Caco-2 (cell line): ENCODE results near the gene ANKRD13D. TPM values are rescaled to one million over a fixed set of nuclear protein-coding genes. Genes with fewer than 3 reads are reported as not detected.
A peak's percentile ranks its signal among the peaks of the same experiment; 100 is the strongest.

ENCODE experiments used
- BruUV-seq: library from RNA; stranded (reverse); fragments of 400-500 nt; replicated peaks from 2 replicates; lab custom pipeline; 2021; lab: Mats Ljungman, UMichigan
- CTCF ChIA-PET: fragments of 300-600 bp; sonication (Branson Sonifier 250); formaldehyde crosslinking; loops from one replicate; lab custom pipeline; 2022; ENCODE audit warnings: antibody characterized with exemption; lab: Charles Lee
- POLR2A ChIA-PET: fragments of 300-600 bp; sonication (Branson Sonifier 250); formaldehyde crosslinking; loops from one replicate; lab custom pipeline; 2022; ENCODE audit warnings: antibody characterized with exemption; lab: Charles Lee
- DNase-seq, 2 experiments: peaks; one replicate each; pipeline versions ENCODE4 v3.0.0 to v3.0.0-alpha.2; 2020 to 2022
- H3K27me3 ChIP-seq: replicated peaks from 2 replicates; pipeline ENCODE4 v1.6.0; 2011; ENCODE audit warnings: low read length; ENCODE audit not compliant: control insufficient read depth, insufficient read depth
- H3K36me3 ChIP-seq: 2 replicates; pipeline ENCODE4 v1.5.1; 2011; ENCODE audit warnings: low read length; ENCODE audit not compliant: control insufficient read depth, insufficient read depth
- H3K4me1 ChIP-seq: fragments of 250-450 bp; sonication (Bioruptor Pico); 2 replicates; pipeline ENCODE4 v1.5.1; 2020; ENCODE audit warnings: mild to moderate bottlenecking
- H3K4me3 ChIP-seq: 2 replicates; pipeline ENCODE4 v1.5.1; 2011; ENCODE audit warnings: low read depth, mild to moderate bottlenecking, control low read depth, low read length
- H3K9me3 ChIP-seq: fragments of 250-450 bp; sonication (Bioruptor Pico); 2 replicates; pipeline ENCODE4 v1.5.1; 2020; ENCODE audit warnings: mild to moderate bottlenecking, moderate library complexity
- H3K27ac Mint-ChIP-seq: one replicate; pipeline ENCODE4 v1.8.0; 2022; ENCODE audit warnings: mixed read lengths; ENCODE audit not compliant: unreplicated experiment
- H3K27me3 Mint-ChIP-seq: one replicate; pipeline ENCODE4 v1.8.0; 2022; ENCODE audit warnings: mixed read lengths; ENCODE audit not compliant: insufficient read depth, unreplicated experiment
- H3K36me3 Mint-ChIP-seq: one replicate; pipeline ENCODE4 v1.8.0; 2022; ENCODE audit warnings: mild to moderate bottlenecking, mixed read lengths; ENCODE audit not compliant: insufficient read depth, unreplicated experiment
- H3K4me1 Mint-ChIP-seq: one replicate; pipeline ENCODE4 v1.8.0; 2022; ENCODE audit warnings: low read depth, mixed read lengths; ENCODE audit not compliant: unreplicated experiment
- H3K4me3 Mint-ChIP-seq: one replicate; pipeline ENCODE4 v1.8.0; 2022; ENCODE audit warnings: mild to moderate bottlenecking, moderate library complexity, mixed read lengths; ENCODE audit not compliant: unreplicated experiment
- H3K9me3 Mint-ChIP-seq: one replicate; pipeline ENCODE4 v1.8.0; 2022; ENCODE audit warnings: mixed read lengths; ENCODE audit not compliant: unreplicated experiment
- intact Hi-C: fragments of 100-400 bp; cut with micrococcal nuclease; formaldehyde crosslinking; loops from one replicate; pipeline ENCODE4 v1.10.0; 2022; ENCODE audit not compliant: unreplicated experiment
- total RNA-seq: library from RNA; stranded (reverse); gene quantifications from 2 replicates; pipeline ENCODE4 v1.2.3, GENCODE V29; 2022
- TF ChIP-seq, protein P1 (sequence below), 2 experiments: fragments of 200-600 bp in 1 of 2; IDR thresholded peaks; 1 replicate in 1 of 2; 2 replicates in 1 of 2; pipeline versions ENCODE4 v1.5.1 to v1.8.0; 2011 to 2022; ENCODE audit warnings: antibody characterized with exemption in 1 of 2, control low read depth in 1 of 2, inconsistent platforms in 1 of 2, low read depth in 1 of 2, low read length in 1 of 2, mild to moderate bottlenecking in 1 of 2, moderate library complexity in 1 of 2; ENCODE audit not compliant: insufficient read depth in 1 of 2, severe bottlenecking in 1 of 2, unreplicated experiment in 1 of 2

ANKRD13D gene
- total RNA-seq, 1 experiment from 2014 or later = 88.6 TPM

DNA sequence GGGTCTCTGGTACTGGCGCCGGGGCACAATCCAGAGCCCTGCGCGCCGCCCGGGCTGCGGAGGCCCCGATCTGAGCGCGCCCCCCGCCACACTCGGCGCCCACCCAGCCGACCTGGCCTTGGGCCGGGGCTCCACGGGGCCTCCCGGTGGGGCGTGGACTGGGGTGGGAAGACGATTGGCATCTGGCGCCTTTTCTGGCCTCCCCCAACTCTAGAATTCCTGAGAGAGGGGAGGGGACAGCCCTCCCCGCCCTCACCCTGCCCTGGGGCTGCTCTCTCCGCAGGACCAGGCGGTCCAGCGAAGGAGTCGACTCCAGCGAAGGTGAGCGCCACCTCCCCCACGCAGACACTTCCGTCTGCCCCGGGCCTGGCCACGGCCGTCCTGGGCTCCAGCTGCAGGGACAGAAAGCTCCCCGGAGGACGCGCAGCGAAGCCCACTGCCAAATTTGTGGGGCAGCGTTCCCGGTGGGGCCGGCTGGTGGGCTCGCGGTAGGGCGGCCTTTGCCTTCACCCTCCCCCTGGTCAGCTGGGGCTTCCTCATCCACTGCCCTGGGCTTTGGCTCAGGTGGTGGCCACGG is 14.8 kb downstream of the ANKRD13D start:
- Histone ChIP-seq H3K9me3 (no peaks in the 10 kb centered on the region), H3K36me3 (peaks cover 7% of the 10 kb centered on the region), H3K4me3 (peak overlapping the region; percentile 93), H3K27me3 (no peaks in the 10 kb centered on the region), H3K4me1 (peaks cover 23% of the 10 kb centered on the region)
- peak; percentile 88 to 89 for DNase-seq
- ChIA-PET POLR2A (interaction anchor here (0.6 to 1.6 kb wide), 13 partner anchors 9 to 1787 kb away, joined by 3 to 28 read pairs (median 4); partner anchors contain the start of genes ANKRD13D, PPP1CA and RAD9A), CTCF (interaction anchor here (0.6 to 2.4 kb wide), 12 partner anchors 13 to 185 kb away, joined by 3 to 42 read pairs (median 4); partner anchors contain the start of genes ANKRD13D, GRK2, KDM2A and RAD9A)
- TF ChIP-seq, protein P1, sequence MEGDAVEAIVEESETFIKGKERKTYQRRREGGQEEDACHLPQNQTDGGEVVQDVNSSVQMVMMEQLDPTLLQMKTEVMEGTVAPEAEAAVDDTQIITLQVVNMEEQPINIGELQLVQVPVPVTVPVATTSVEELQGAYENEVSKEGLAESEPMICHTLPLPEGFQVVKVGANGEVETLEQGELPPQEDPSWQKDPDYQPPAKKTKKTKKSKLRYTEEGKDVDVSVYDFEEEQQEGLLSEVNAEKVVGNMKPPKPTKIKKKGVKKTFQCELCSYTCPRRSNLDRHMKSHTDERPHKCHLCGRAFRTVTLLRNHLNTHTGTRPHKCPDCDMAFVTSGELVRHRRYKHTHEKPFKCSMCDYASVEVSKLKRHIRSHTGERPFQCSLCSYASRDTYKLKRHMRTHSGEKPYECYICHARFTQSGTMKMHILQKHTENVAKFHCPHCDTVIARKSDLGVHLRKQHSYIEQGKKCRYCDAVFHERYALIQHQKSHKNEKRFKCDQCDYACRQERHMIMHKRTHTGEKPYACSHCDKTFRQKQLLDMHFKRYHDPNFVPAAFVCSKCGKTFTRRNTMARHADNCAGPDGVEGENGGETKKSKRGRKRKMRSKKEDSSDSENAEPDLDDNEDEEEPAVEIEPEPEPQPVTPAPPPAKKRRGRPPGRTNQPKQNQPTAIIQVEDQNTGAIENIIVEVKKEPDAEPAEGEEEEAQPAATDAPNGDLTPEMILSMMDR (IDR thresholded peaks at IDR 0.05; ENCODE audit: insufficient read depth in 1 of 2, low read depth in 1 of 2, low read length in 1 of 2, severe bottlenecking in 1 of 2, unreplicated experiment in 1 of 2) = no peak
- Mint-ChIP-seq H3K4me3 (peak overlapping the region; percentile 80), H3K27ac (peak overlapping the region; percentile 86), H3K9me3 (no peaks in the 10 kb centered on the region), H3K4me1 (peaks cover 6% of the 10 kb centered on the region), H3K36me3 (peaks cover 69% of the 10 kb centered on the region), H3K27me3 (no peaks in the 10 kb centered on the region)
- intact Hi-C loops = loop anchor here (1.0 kb wide), 1 partner anchor 15 kb away; the partner anchor contains the start of gene ANKRD13D
- BruUV-seq = no TSS peak

DNA sequence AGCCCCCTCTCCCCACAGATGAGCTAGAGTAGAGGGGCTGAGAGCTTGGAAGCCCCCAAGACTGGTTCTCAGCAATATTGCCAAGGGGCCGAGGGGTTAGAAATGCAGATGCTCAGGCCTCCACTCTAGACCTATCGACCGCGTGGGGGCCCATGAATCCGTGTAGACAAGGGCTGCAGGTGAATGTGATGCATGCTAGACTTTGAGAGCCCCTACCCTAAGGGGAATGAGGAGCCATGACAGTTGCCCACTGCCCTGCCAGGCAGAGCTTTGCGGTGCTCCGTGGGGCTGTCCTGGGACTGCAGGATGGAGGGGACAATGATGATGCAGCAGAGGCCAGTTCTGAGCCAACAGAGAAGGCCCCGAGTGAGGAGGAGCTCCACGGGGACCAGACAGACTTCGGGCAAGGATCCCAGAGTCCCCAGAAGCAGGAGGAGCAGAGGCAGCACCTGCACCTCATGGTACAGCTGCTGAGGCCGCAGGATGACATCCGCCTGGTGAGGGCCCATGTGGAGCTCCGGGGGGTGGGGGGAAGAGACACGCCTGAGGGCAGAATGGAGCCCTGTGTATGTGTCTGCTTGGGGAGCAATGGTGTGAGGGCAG is 15.5 kb downstream of the ANKRD13D start:
- peak overlapping the region; percentile 93 for H3K4me3 ChIP-seq
- TF ChIP-seq, protein P1 (IDR thresholded peaks at IDR 0.05; ENCODE audit: insufficient read depth in 1 of 2, low read depth in 1 of 2, low read length in 1 of 2, severe bottlenecking in 1 of 2, unreplicated experiment in 1 of 2) = no peak
- Mint-ChIP-seq H3K27me3 (no peaks in the 10 kb centered on the region), H3K36me3 (peaks cover 62% of the 10 kb centered on the region), H3K4me3 (peak overlapping the region; percentile 80), H3K9me3 (no peaks in the 10 kb centered on the region), H3K4me1 (peaks cover 6% of the 10 kb centered on the region), H3K27ac (peak overlapping the region; percentile 86)
- peaks cover 23% of the 10 kb centered on the region for H3K4me1 ChIP-seq
- peak in 1 of 2 experiments; percentile 43 for DNase-seq
- ChIA-PET CTCF (interaction anchor here (0.6 to 2.4 kb wide), 6 partner anchors 13 to 82 kb away, joined by 3 to 42 read pairs (median 4); partner anchors contain the start of gene GRK2), POLR2A (interaction anchor here (0.9 to 1.3 kb wide), 4 partner anchors 12 to 65 kb away, joined by 3 to 9 read pairs (median 4); partner anchors contain the start of gene ANKRD13D)
- peaks cover 7% of the 10 kb centered on the region for H3K36me3 ChIP-seq
- no peaks in the 10 kb centered on the region for H3K9me3 ChIP-seq
- H3K27me3 ChIP-seq = no peaks in the 10 kb centered on the region
- intact Hi-C loops = loop anchor here (1.0 kb wide), 1 partner anchor 15 kb away; the partner anchor contains the start of gene ANKRD13D
- BruUV-seq = TSS peak; percentile 39

DNA sequence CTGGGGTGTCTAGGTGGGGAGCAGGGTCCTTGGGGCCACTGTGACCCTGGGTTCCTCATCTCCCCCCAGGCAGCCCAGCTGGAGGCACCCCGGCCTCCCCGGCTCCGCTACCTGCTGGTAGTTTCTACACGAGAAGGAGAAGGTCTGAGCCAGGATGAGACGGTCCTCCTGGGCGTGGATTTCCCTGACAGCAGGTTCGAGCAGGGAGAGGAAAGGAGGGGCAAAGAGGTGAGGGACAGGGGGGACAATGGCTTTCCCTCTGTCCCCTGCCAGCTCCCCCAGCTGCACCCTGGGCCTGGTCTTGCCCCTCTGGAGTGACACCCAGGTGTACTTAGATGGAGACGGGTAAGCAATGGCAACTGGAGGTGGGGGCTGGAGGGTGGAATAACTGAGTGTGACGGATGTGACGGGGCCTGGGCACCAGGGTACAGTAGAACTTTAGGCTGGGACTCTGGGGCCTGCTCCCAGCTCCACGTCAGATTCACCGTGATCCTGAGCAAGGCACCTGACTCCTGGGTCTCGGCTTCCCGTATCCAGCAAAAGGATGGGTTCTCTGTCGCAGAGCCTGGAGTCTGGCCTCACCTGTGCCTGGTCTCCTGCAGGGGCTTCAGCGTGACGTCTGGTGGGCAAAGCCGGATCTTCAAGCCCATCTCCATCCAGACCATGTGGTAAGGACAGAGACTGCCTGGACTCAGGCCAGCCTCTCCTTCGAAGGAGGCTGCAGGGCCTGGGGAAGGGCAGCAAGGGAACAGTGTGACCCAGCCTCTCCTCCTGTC is 17.9 kb downstream of the ANKRD13D start:
- intact Hi-C loops = no loop called here
- peaks cover 49% of the 10 kb centered on the region for H3K36me3 Mint-ChIP-seq
- H3K4me3 ChIP-seq = no peak overlapping the region
- H3K9me3 ChIP-seq = no peaks in the 10 kb centered on the region
- H3K4me3 Mint-ChIP-seq = no peak overlapping the region
- no peaks in the 10 kb centered on the region for H3K27me3 Mint-ChIP-seq
- peaks cover 28% of the 10 kb centered on the region for H3K4me1 ChIP-seq
- TF ChIP-seq, protein P1 (IDR thresholded peaks at IDR 0.05; ENCODE audit: insufficient read depth in 1 of 2, low read depth in 1 of 2, low read length in 1 of 2, severe bottlenecking in 1 of 2, unreplicated experiment in 1 of 2) = no peak
- ChIA-PET POLR2A (no interaction called here), CTCF (interaction anchor here (0.6 to 1.0 kb wide), 2 partner anchors 76 to 303 kb away, joined by 3 to 5 read pairs; no protein-coding TSS in a partner anchor)
- H3K36me3 ChIP-seq = peaks cover 6% of the 10 kb centered on the region
- no peaks in the 10 kb centered on the region for H3K9me3 Mint-ChIP-seq
- DNase-seq = peak in 1 of 2 experiments; percentile 35
- no TSS peak for BruUV-seq
- no peak overlapping the region for H3K27ac Mint-ChIP-seq
- H3K27me3 ChIP-seq = no peaks in the 10 kb centered on the region
- peaks cover 16% of the 10 kb centered on the region for H3K4me1 Mint-ChIP-seq
